ENCODE results near the gene KLHL1. TPM values are rescaled to one million over a fixed set of nuclear protein-coding genes. Genes with fewer than 3 reads are reported as not detected.

KLHL1 gene
- total RNA-seq, 1 experiment from 2014 or later = not detected

- DNase-seq (ENCODE audit: low spot score) = no peak
Observed at GRCh38 chr13:70014337-70014736, 93.9 kb downstream of the KLHL1 start.

GRCh38 chr13:69999875-70000274 is 108.4 kb downstream of the KLHL1 start:
- DNase-seq (ENCODE audit: low spot score) = no peak

- no peak for DNase-seq (ENCODE audit: low spot score)
Observed at GRCh38 chr13:69997061-69997460, 111.2 kb downstream of the KLHL1 start.

- DNase-seq (ENCODE audit: low spot score) = no peak
Observed at GRCh38 chr13:69980799-69981198, 127.5 kb downstream of the KLHL1 start.

- DNase-seq (ENCODE audit: low spot score) = no peak
Observed at GRCh38 chr13:69975496-69975895, 132.8 kb downstream of the KLHL1 start.

- DNase-seq (ENCODE audit: low spot score) = peak; percentile 79
Observed at GRCh38 chr13:69970520-69970919, 137.7 kb downstream of the KLHL1 start.

GRCh38 chr13:69959046-69959445 is 149.2 kb downstream of the KLHL1 start:
- DNase-seq (ENCODE audit: low spot score) = no peak

GRCh38 chr13:69956839-69957238 is 151.4 kb downstream of the KLHL1 start:
- no peak for DNase-seq (ENCODE audit: low spot score)

GRCh38 chr13:69956349-69956748 is 151.9 kb downstream of the KLHL1 start:
- no peak for DNase-seq (ENCODE audit: low spot score)

- DNase-seq (ENCODE audit: low spot score) = no peak
Observed at GRCh38 chr13:69955271-69955670, 153.0 kb downstream of the KLHL1 start.

GRCh38 chr13:69951412-69951811 is 156.8 kb downstream of the KLHL1 start:
- no peak for DNase-seq (ENCODE audit: low spot score)

GRCh38 chr13:69950160-69950559 is 158.1 kb downstream of the KLHL1 start:
- DNase-seq (ENCODE audit: low spot score) = no peak

- no peak for DNase-seq (ENCODE audit: low spot score)
Observed at GRCh38 chr13:69948016-69948415, 160.2 kb downstream of the KLHL1 start.

- no peak for DNase-seq (ENCODE audit: low spot score)
Observed at GRCh38 chr13:69947582-69947981, 160.7 kb downstream of the KLHL1 start.

GRCh38 chr13:69946511-69946910 is 161.7 kb downstream of the KLHL1 start:
- DNase-seq (ENCODE audit: low spot score) = no peak

- DNase-seq (ENCODE audit: low spot score) = peak; percentile 42
Observed at GRCh38 chr13:69935043-69935442, 173.2 kb downstream of the KLHL1 start.

- no peak for DNase-seq (ENCODE audit: low spot score)
Observed at GRCh38 chr13:69928262-69928661, 180.0 kb downstream of the KLHL1 start.

- no peak for DNase-seq (ENCODE audit: low spot score)
Observed at GRCh38 chr13:69921156-69921555, 187.1 kb downstream of the KLHL1 start.

- no peak for DNase-seq (ENCODE audit: low spot score)
Observed at GRCh38 chr13:69912630-69913029, 195.6 kb downstream of the KLHL1 start.

GRCh38 chr13:69910800-69911199 is 197.5 kb downstream of the KLHL1 start:
- no peak for DNase-seq (ENCODE audit: low spot score)

GRCh38 chr13:69904784-69905183 is 203.5 kb downstream of the KLHL1 start:
- DNase-seq (ENCODE audit: low spot score) = no peak

GRCh38 chr13:69903081-69903480 is 205.2 kb downstream of the KLHL1 start:
- no peak for DNase-seq (ENCODE audit: low spot score)

- no peak for DNase-seq (ENCODE audit: low spot score)
Observed at GRCh38 chr13:69882451-69882850, 225.8 kb downstream of the KLHL1 start.

GRCh38 chr13:69879936-69880335 is 228.3 kb downstream of the KLHL1 start:
- DNase-seq (ENCODE audit: low spot score) = no peak
